Stimulated activated naive CD4-positive, alpha-beta T cell treated with Interleukin-2 at 50 U/mL for 16 hours (primary cell): ENCODE measurements around the gene SH2D1A.
"Not testable (repeated sequence)": the region's sequence is repeated elsewhere in the genome, so short reads cannot be mapped to it uniquely, and the experiment has no call there.

Experiments used
- DNase-seq: peaks from one replicate; lab custom pipeline; 2025; lab: John Stamatoyannopoulos, UW

The SH2D1A gene

DNA sequence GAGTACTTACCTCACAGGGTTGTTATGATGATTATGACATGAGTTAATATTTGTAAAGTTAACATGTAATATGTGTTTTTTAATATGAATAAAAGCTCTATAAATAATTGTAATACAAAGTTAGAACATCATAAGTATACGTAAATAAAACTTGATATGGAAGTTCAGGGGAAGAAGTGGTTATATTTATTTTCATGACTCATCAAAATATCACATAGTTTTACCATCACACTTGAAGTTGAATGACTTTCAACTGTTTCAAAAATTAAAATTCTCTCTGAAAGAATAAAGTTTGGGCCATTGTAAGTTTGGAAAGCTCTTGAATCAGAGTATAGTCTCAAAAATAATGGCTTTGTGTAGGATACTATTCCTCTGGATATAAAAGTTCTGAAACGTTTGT lies 8.3 kb downstream of the SH2D1A start:
- DNase-seq: no peak

DNA sequence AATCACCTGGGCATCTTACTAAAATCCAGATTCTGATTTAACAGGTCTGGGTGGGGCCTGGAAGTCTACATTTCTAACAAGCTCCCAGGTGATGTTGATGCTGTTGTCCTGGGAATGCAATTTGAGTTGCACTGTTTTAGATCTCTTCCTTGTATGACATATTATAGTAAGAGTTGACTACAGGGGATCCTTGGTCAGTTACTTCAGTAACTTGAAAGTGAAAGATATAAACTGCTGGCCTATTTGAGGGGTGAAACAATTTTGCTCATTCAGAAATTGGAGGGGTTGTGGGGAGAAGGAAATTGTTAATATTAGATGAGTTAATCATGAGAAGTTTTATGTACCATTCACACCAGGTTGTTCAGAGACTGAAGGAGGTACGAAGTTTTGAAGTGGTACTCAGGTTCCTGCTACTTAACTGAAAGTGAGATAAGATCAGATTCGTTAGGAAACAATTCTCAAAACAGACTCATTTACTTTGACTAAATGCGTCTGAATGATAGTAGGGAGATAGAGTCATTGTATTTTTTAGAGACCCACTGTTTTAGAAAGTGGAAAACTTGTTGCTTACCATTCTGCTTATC lies 12.5 kb downstream of the SH2D1A start:
- DNase-seq: no peak

DNA sequence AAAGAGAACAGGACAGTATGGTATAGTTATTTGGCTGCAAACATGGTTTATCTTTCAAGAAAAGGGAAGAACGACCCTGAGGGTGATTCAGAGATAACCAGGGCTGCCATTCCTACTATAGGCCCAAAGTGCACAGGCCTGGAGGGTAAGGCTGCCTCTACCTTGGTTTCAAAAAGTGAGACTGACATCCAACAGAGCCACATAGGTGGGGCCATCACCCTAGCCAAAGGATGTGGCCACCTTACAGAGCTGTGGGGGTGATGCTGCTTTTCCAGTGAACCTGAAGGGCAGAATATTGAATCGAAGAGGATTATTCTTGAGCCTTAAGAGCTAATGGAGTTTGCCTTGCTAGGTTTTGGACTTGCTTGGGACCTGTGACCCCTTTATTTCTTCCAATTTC lies 15.7 kb downstream of the SH2D1A start:
- no peak for DNase-seq

DNA sequence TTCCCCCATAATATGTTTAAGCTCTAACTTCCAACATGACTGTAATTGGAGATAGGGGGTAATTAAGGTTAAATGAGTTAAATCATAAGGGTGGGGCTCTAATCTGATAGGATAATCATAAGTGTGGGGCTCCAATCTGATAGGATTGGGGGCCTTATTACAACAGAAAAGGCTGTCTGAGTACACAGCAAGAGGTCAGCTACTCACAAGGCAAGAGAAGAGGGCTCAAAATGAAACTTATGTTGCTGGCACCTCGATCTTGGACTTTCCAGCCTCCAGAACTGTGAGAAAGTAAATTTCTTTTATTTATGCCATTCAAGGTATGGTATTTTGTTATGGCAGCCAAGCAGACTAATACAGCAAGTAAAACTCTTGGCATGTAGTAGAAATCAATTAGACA lies 16.4 kb downstream of the SH2D1A start:
- DNase-seq: no peak

DNA sequence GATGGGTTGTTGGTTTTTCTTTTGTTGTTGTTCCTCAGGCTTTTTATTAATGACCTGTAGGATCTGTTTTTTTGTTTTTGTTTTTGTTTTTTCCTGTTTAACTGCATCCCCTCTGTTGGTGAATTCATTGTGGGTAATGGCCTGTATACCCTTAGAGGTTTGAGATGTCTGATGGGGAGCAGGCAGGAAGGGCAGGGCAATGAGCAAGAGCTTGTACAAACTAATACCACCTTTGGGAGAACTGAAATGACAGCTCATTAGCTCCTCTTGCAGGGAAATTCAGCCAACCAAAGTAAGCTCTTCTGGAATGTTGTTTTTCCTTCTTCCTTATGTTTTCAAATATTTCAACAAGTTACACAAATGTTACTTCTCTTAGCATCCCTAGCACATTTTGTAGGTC lies 23.4 kb downstream of the SH2D1A start:
- DNase-seq: no peak

DNA sequence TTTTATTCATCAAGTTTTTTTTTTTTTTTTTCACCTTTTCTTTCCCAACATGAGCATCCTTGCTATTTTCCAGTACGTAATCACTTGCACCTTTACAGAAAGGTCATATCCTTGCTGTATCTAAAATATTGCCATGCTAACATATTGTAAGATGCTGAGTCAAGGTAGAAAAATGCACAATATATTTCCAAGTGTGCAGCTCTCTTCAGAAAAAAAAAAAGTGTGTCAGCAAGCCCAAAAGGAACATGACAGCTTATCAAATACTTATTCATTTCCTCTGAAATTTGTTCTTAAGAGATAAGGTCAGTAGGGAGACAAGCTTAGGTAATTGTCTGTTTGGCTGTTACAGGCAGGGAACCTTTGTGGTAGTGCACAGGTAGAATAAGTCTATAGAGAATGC lies 27.0 kb downstream of the SH2D1A start:
- DNase-seq: no peak

DNA sequence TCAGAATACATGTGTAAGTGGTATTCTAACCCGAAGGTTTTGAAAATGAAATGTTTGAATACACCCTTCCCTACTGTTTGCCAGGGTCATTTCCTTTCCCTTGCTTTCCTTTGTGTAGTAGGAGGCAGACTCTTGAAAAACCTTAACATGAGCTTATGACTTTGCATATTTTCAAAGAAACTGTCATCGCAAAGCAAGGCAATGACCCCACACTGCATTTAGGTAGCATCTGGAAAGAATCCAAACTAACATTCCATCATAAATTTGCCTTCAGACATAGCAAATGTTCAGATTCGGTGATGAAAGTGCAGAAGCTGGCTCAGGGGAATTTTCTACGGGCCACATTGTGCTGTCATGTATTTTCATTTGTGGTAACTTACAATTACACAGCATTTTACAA lies 32.3 kb downstream of the SH2D1A start:
- DNase-seq: no peak

DNA sequence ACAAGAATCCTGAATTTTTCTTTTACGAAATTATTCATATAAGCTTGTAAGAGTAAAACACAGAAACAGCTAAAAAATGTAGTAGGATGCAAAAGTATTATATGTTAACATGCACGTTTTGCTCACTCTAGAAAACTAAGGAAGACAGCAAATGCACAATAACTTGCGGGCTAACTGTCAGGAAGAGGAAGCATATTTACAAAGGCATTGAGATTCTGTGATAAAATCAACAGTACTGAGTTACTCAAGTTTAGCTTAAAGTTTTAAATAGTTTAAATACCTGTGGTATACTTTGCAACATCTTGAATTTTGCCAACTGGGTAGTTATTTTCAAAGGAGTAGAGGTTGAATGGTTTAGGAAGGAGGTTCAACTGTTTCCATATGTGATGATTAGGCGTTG lies 37.0 kb downstream of the SH2D1A start:
- no peak for DNase-seq

DNA sequence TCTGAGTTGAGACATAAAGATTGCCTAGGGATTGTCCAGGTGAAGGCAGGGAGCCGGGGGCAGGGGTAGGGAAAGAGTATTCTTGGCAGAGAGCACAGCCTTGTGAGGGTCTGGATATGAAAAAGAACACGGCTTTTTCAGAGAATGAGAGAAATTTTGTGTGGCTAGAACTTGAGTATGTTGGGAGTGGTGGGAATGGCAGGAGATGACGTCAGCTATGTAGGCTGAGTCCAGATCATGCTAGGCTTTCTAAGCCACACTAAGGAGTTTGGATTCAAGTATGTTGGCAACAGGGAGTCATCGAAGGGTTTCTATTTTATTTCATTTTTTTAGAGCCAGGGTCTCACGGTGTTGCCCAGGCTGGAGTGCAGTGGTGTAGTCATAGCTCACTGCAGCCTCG lies 40.0 kb downstream of the SH2D1A start:
- no peak for DNase-seq

DNA sequence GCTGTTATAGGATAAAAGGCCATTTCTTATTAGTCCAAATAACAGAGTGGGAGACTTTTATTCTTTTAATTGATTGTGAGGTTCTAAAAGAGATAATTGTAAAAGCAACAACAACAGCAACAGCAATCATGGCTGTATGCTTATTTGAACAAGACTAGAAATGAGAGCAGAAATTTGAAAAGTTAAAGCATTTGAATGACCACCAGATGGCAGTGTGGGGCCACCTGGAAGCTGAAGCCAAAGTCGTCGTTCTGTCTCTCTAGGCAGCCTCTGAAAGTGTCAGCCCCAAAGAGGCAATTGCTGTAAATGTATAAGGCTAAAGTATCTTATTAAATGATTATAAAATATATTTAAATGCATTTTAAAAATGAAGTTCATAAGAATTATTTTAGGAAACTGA lies 42.2 kb downstream of the SH2D1A start:
- peak; percentile 19 for DNase-seq

DNA sequence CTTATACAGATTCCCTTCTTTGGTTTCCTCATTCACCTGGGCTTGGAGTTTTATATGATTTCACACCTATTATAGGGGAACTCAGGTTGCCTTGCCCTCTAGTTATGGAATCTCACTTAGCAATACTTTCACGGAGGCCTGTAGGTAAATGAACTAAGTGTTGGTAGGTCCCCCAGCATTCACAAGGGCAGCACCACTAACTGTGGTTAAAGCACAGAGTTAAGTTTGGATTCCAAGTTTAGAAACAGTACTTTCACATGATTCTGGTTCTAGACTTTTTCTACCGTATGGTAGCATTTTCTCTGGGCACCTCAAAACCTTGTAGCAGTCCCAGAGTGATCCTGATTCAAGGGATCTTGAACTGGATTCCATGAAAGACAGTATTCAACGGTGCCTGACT lies 46.4 kb downstream of the SH2D1A start:
- DNase-seq: no peak

DNA sequence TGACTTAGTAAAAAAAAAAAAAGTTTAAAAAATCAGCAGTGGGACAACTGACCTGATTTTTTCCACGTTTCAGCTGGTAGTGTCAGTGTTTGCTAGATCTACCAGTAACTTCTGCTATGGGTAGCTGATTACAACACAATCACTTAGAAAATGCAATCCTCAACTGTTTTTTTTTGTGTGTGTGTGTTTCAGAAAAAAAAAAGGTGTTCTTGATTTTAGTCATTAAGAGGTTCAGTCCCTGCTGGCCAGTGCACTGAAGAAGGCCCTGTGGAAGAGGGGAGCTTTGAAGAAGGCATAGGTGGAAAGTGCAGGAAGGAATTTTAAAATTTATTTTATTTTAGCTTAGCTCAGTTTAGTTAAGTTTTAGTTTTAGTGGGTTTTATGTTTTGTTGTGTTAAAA lies 46.9 kb downstream of the SH2D1A start:
- no peak for DNase-seq

DNA sequence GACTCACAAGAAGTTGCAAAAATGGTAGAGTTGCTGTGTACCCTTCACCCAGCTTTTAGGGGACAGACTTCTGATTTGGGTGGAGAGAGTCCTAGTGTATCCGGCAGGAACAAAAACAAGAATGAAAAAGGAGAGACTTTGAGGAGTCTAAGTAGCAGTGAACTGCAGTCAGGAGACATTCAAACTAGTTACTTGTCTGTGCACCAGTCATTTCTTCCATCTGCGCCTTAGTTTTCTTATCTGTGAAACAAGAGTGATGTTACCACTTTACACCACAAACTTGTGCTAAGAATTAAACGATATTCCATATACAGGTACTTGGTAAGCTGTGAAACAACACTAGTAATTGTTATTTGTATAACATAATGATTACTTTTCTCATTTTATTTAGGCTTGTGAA lies 47.3 kb downstream of the SH2D1A start:
- DNase-seq: no peak

DNA sequence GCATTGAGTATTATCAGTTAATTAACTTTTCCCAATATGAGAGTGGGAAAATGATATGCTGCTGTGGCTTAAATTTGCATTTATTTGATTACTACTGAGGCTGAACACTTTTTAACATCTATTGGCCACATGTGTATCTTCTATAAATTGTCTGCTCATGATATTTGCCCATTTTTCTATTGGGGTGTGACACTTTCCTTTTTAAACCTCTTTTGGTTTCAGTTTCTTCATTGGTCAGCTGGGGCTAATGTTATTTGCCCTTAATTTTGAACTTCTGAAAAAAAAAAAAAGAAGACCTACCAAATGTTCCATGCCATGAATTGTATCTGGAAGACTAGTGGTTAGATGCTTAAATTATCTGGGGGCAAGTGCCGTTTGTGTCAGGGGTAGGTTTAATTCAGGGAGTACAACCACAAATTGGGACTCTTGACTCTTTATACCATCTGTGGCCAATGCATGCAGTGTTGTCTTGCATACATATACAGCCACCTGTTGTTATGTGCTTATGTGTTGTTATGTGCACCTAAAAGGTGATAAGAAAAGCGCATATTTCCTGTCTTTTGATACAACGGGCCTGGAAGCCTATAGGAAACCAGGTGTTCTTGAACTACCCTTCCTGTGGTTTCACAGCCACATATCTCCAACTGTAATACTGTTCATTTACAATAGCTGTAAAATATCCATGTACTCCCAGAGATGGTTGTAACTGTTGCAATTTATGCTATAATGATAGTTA lies 49.0 kb downstream of the SH2D1A start:
- DNase-seq: no peak

DNA sequence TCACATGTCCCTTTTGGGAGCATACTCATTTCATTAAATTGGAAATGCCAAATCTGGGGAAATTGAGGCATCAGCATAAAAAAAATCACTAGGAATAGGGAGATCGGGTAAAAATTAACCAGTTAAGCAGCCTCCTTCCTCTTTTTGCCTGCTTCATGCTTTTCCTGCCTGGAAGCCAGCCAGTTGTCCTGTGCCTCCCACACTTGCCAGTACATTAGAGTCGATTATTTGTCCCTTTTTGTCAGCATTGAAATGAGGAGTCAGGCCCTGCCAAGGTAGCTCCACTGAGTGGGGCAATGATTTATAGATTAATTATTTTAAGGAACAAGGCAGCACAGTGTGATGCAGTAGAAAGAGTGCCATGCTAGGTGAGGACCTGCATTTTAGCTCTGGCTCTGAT lies 55.3 kb downstream of the SH2D1A start:
- DNase-seq: no peak

DNA sequence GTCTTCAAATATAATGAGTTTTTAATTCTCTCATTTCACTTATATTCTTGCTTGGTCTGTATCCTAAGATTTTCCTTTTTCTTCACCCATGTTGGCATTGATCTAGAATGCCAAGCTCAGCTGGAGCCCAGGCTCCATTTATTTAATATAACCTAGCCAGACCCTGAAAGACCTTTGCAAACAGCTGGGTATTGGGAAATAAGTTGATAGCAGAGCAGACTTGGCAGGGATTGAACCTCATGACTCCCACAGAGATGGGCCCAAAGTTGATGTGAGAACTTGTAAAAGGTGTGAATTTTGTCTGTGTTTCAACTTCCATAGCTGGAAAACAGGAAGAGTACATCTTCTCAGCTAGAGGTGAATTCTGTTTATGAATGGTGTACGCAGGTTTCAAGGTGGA lies 59.5 kb downstream of the SH2D1A start:
- DNase-seq: no peak

DNA sequence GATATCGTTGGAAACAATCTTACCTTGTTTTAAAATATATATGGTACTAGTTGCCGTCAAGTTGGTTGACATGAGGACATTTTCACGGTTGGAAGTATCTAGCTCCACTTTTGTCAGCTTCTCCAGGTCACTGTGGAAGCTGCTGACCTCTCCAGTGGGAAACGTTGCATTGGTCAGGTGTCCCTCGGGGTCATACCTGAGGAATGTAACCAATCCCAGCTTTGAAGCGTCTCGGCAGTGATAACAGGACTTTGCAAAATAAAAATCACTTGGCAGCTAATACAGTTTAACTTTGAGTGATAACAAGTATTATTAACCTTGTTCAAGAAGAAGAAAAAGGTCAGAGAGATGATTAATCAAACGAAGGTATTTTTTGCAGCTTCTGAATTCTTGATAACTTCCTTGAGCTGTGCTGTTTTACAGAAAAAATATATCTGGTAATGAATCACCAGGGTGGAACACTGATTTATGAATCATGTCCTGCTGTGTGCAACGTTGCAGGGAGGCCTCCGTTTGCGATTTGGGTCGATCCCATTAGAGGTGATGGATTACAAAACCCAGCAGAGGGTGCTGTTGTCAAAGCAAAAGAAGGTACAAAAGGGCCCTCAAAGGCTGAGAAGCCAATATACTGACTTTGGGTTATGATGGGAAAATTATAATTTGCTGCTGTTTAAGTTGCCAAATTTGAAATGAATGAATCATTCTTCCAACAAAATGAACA lies 60.1 kb downstream of the SH2D1A start:
- DNase-seq: peak; percentile 54

DNA sequence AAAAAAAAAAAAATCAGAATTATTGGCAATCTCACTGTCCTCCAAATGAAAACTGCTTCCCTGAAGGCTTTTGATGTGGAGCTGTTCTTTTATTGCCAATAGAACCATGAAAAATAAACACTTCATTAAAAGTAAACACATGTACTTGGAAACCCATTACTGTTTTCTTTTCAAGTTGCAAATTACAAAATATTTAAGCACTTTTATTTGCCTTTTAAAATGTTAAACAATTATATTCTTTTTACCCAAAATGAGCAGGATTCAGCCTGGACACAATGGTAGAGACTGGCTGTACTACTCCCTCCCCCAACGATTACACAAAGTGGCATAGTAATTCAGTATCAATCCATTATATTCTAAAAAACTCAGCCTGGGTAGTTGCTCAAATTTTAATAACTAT lies 60.9 kb downstream of the SH2D1A start:
- no peak for DNase-seq

DNA sequence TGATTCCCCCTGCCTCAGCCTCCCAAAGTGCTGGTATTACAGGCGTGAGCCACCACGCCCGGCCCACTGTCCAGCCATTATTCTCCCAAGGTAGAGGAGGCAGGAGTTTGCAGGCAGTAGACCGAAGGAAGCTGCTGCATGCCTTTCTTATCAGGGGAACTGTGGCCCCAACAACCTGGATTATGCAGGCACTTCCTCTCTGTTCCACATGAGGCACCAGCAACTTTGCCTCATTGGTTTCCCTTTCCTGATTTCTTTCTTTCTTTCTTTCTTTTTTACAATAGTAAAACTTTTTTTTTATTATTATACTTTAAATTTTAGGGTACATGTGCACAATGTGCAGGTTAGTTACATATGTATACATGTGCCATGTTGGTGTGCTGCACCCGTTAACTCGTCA lies 62.0 kb downstream of the SH2D1A start:
- DNase-seq: not testable (repeated sequence)

DNA sequence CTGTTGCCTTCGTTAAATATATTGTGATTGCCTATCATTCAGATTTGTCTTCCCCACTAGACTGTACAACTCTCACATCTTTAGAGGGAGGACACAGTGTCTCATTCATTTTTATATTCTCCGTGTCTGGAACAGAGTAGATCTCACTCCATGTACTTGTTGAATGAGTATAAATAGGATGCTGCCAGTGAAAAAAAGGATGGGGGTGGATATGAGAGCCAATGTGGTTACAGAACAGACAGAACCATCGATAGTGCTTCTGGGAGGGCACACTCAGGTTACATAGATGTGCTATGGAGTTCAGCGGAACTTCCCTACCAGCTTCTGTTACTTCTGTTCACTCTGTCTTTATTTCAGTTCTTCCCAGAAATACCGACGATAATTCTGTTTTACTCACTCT lies 66.9 kb downstream of the SH2D1A start:
- no peak for DNase-seq

DNA sequence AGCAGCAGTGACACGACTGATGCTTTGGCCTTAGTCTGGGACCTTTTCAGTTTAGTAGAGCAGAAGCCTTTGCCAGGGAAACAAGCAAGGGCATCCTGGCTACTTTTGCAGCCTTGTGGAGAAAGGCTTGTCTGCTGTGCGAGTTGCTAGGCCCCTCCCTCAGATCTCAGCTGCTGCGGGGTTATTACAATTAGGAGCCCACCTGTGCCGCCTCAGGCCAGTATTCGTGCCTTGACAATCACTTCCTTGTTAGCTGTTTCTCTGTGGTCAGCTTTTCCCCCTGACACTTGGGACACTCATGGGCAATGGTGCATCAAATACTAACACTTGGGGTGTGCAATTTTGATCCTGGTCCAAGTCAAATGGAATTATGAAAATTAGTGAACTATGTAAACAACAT lies 67.9 kb downstream of the SH2D1A start:
- DNase-seq: no peak

DNA sequence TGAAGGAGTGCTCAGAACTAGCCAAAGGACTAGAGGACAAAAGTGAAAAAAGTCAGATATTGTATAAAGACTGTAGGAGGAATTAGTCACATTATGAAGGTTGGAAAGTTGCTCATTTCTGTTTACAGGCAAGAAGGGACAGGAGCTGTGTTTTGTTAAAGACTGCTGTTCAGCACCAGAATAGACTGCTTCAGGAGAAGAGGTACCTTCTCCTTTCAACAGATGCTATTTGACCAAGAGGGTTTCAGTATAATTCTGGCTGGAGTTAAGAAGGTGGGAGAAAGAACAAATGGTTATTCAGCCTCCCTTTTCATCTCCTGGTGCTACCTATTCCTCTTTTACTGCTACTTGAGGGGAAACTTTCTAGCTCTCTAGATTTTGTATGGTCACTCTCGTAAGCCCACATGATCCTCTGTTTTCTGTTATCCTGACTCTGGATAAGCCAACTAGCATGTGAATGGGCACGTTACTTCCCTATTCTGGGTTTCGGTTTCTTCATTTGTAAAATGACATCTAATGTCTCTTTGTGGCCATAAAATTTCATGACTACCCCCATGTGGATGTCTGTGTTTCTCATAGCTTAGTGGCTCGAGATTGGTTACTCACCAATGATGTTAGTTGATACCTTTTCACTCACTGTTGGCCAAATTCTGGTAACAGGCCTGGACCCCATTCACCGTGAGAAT lies 68.9 kb downstream of the SH2D1A start:
- DNase-seq: no peak
